WERI-Rb-1 (cell line): ENCODE measurements around the gene RPL31.

ENCODE experiments used
- DNase-seq: peaks from one replicate; pipeline ENCODE4 v3.0.0-alpha.2; 2020
- H3K27ac ChIP-seq: fragments of 250-450 bp; sonication (Bioruptor Pico); 2 replicates; pipeline ENCODE4 v1.5.1; 2020; ENCODE audit warnings: mild to moderate bottlenecking, moderate library complexity
- H3K27me3 ChIP-seq: fragments of 250-450 bp; sonication (Bioruptor Pico); 2 replicates; pipeline ENCODE4 v1.5.1; 2021; ENCODE audit warnings: mild to moderate bottlenecking, low read depth, moderate library complexity; ENCODE audit not compliant: insufficient read depth, severe bottlenecking
- H3K36me3 ChIP-seq: fragments of 250-450 bp; sonication (Bioruptor Pico); 2 replicates; pipeline ENCODE4 v1.5.1; 2020; ENCODE audit warnings: mild to moderate bottlenecking, moderate library complexity
- H3K4me3 ChIP-seq: 2 replicates; pipeline ENCODE4 v1.5.1; 2011; ENCODE audit warnings: low read depth, mild to moderate bottlenecking, control low read depth, low read length
- H3K9me3 ChIP-seq: fragments of 250-450 bp; sonication (Bioruptor Pico); 2 replicates; pipeline ENCODE4 v1.5.1; 2021; ENCODE audit warnings: mild to moderate bottlenecking, moderate library complexity; ENCODE audit not compliant: severe bottlenecking
- TF ChIP-seq, protein P1 (sequence below): IDR thresholded peaks from 2 replicates; pipeline ENCODE4 v1.5.1; 2011; ENCODE audit warnings: low read depth, mild to moderate bottlenecking, control low read depth, inconsistent platforms, low read length

RPL31 gene

DNA sequence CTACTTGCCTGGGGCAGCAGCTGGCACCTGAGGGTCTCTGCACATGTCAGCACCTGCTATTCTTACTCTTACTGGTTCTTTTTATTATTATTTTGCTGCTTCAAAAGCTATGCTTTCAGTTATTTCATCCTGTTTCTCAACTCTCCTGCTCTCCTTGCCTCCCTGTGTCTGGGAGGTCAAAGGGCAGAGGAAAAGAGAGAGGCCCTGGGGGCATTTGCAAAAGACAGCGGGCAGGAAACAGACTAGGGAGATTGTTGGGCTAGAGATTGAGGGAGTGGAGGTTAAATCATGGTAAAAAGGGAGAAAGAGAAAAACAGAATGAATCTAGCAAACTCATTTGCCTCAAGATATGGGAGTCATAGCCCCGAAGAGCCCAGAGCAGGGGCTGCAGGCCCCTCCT lies 21.1 kb upstream of the RPL31 start:
- Histone ChIP-seq H3K27me3 (no peaks in the 10 kb centered on the region), H3K27ac (no peak overlapping the region), H3K9me3 (no peaks in the 10 kb centered on the region), H3K4me3 (no peak overlapping the region), H3K36me3 (no peaks in the 10 kb centered on the region)
- TF ChIP-seq, protein P1, sequence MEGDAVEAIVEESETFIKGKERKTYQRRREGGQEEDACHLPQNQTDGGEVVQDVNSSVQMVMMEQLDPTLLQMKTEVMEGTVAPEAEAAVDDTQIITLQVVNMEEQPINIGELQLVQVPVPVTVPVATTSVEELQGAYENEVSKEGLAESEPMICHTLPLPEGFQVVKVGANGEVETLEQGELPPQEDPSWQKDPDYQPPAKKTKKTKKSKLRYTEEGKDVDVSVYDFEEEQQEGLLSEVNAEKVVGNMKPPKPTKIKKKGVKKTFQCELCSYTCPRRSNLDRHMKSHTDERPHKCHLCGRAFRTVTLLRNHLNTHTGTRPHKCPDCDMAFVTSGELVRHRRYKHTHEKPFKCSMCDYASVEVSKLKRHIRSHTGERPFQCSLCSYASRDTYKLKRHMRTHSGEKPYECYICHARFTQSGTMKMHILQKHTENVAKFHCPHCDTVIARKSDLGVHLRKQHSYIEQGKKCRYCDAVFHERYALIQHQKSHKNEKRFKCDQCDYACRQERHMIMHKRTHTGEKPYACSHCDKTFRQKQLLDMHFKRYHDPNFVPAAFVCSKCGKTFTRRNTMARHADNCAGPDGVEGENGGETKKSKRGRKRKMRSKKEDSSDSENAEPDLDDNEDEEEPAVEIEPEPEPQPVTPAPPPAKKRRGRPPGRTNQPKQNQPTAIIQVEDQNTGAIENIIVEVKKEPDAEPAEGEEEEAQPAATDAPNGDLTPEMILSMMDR = no peak
- no peak for DNase-seq

DNA sequence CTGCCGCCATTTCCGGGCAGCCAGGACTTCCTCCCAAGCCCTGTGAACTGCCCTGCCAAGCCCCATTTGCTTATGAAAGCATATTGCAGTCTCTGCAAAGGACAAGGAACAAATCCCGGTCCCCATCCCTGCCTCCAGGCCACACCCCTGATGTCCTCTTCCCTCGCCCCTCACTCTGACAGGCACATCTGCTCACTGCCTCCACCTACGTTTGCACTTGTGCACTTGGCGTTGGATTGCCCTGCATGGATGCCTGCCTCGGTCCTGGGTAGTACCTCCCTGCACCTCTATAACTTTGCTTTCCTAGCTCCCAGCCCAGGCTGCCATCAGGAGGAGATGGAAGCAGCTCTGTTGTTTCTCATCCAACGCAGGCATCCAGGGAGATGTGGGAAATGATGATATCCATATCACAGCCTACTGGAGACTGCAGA lies 19.6 kb upstream of the RPL31 start:
- H3K27ac ChIP-seq = no peak overlapping the region
- H3K36me3 ChIP-seq = no peaks in the 10 kb centered on the region
- H3K4me3 ChIP-seq = no peak overlapping the region
- H3K27me3 ChIP-seq = no peaks in the 10 kb centered on the region
- DNase-seq = no peak
- no peaks in the 10 kb centered on the region for H3K9me3 ChIP-seq
- TF ChIP-seq, protein P1 = peak; percentile 35; the same call in 1 of the 2 replicates

DNA sequence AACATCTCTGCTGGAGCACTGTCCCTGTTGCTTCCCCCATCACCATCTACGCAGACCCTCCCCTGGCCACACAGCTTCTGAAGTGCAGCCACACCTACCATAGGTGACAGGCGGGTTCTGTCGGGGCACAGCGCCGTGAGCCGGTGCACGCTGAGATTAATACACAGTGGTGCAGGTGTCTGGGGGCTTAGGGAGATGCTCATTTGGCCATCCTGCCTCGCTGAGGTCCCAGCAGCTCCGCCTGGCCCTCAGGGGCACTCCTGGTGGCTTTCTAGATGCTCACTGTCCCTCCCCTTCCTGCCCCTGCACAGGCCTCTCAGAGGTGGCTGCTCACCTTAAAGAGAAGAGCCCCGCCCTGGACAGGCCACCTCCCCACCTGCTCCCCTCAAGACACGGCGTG lies 18.9 kb upstream of the RPL31 start:
- no peak for DNase-seq
- Histone ChIP-seq H3K27ac (no peak overlapping the region), H3K4me3 (no peak overlapping the region), H3K9me3 (no peaks in the 10 kb centered on the region), H3K36me3 (no peaks in the 10 kb centered on the region), H3K27me3 (no peaks in the 10 kb centered on the region)
- TF ChIP-seq, protein P1 = no peak

DNA sequence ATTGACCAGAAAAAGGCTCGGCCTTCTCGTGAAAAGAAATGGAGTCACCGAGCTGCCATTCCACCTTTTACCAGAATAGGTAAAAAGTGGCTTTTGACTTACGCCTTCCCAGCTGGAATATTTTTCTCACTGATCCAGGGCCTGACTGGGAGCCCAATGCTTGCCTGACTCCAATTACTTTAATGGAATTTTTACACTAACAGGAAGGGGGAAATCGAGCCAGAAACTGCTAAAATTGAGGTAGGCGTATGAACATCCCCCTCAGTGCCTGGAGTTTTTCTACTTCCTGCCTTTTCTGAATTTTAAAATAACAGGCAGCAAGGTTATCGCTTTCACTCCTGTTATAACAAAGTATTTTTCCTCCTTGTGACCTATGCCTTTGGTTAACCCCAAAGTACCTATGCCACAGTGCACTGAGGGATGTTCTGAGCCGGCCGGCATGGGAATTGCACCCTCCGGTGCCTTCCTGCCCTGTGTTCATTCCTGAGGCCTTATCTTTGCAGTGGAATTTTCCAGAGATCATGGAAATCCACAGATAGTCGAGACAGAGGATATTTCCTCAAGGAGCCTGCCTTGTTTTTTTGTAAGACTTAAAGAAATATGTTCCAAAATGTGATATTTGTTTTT lies 18.3 kb upstream of the RPL31 start:
- H3K9me3 ChIP-seq = no peaks in the 10 kb centered on the region
- TF ChIP-seq, protein P1 = no peak
- no peak for DNase-seq
- no peak overlapping the region for H3K27ac ChIP-seq
- H3K27me3 ChIP-seq = no peaks in the 10 kb centered on the region
- H3K36me3 ChIP-seq = no peaks in the 10 kb centered on the region
- H3K4me3 ChIP-seq = no peak overlapping the region

DNA sequence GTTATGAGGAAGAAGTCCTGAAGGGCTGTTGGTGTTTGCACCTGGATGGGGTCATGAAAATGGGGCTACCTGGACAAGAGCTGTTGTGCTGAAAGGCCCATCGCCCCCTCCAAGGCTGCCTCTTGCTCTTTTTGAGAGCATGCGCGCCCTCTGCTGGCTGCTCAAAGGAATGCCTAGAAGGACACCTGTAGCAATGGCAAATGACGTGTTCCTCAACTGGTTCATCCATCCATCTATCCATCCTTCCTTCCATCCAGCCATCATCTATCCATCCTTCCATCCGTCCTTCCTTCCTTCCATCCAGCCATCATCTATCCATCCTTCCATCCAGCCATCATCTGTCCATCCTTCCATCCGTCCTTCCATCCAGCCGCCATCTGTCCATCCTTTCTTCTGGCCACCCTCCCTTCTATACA lies 17.2 kb upstream of the RPL31 start:
- no peaks in the 10 kb centered on the region for H3K36me3 ChIP-seq
- peak; percentile 79 for DNase-seq
- H3K27ac ChIP-seq = no peak overlapping the region
- TF ChIP-seq, protein P1 = peak; percentile 95
- H3K4me3 ChIP-seq = no peak overlapping the region
- no peaks in the 10 kb centered on the region for H3K27me3 ChIP-seq
- no peaks in the 10 kb centered on the region for H3K9me3 ChIP-seq

DNA sequence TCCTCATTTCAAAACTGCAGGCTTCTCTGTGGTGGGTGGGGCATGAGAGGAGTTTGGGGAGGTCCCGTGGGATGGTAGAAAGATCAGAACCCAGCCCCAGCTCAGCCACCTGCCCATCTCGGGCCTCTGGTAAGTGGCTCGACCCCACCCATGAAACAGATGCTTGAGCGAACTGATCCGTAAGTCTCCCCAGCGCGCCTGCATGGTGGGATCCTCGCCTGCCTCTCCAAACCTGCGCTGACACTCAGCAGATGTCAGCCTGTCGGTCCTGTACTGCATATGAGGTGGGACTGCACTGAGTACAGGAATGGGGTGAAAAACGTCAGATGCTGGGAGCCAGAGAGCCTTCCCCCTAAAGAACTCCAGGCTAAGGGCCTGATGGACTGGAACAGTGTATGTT lies 15.9 kb upstream of the RPL31 start:
- H3K9me3 ChIP-seq = no peaks in the 10 kb centered on the region

More for the DNA sequence above, 15.9 kb upstream of the RPL31 start:
- Histone ChIP-seq H3K27ac (no peak overlapping the region), H3K27me3 (no peaks in the 10 kb centered on the region), H3K36me3 (no peaks in the 10 kb centered on the region), H3K4me3 (no peak overlapping the region)
- no peak for DNase-seq
- TF ChIP-seq, protein P1 = no peak
